ENCODE data around the gene CDKAL1. TPM values are rescaled to one million over a fixed set of nuclear protein-coding genes. Genes with fewer than 3 reads are reported as not detected.

CDKAL1 gene
- total RNA-seq, 1 donor from 2014 or later = 11.6 TPM

- intact Hi-C loops (cut with DNase I) = no loop called here
- ATAC-seq = no peak
- DNase-seq (ENCODE audit: missing footprints) = no peak
Observed at GRCh38 chr6:20657274-20657800, 123.1 kb downstream of the CDKAL1 start.

GRCh38 chr6:20658053-20658452 lies 123.8 kb downstream of the CDKAL1 start:
- no peak for DNase-seq (ENCODE audit: missing footprints)
- intact Hi-C loops (cut with DNase I) = no loop called here
- ATAC-seq = no peak

DNA sequence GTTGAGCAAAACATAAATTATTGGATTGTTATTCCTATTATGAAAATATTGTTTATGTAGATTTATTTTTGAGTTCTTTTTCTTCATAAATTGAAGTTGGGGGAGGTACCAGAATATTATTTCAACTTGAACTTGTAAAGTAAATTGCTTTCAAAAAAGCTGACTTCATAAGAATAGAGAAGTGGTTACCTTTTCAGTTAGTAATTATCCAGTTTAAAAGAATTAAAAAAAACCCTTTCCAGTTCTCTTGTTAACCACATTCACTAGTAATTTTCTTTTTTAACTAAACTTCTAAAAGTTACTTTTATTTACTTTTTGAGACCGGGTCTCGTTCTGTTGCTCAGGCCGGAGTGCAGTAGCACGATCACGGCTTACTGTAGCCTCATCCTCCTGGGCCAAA lies 124.3 kb downstream of the CDKAL1 start:
- ATAC-seq (no peak), DNase-seq (ENCODE audit: missing footprints) (no peak)
- intact Hi-C loops (cut with DNase I) = no loop called here

GRCh38 chr6:20660534-20660933 lies 126.3 kb downstream of the CDKAL1 start:
- DNase-seq (ENCODE audit: missing footprints) = no peak
- no peak for ATAC-seq

DNA sequence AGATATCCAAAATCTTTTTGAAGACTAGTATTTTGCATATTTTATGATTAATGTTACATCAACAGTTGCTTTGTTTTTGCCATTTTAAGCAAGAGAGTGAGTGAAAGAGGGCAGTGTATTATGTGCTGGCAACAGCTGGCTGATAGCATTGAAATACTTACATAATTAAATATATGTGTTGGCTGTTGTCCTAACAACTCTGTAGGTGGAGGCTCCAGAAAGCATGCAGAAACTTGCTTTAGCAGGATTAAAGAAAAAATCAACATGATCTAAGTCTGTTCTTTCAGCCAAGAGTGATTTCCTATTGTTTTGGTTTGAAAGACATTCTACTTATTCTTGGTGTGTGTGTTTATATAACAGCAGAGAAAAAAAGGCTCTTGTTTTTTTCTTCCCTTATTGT lies 127.5 kb downstream of the CDKAL1 start:
- intact Hi-C loops (cut with DNase I) = no loop called here
- ATAC-seq (no peak), DNase-seq (ENCODE audit: missing footprints) (no peak)

More at GRCh38 chr6:20660534-20660933, 126.3 kb downstream of the CDKAL1 start:
- intact Hi-C loops (cut with DNase I) = no loop called here

DNA sequence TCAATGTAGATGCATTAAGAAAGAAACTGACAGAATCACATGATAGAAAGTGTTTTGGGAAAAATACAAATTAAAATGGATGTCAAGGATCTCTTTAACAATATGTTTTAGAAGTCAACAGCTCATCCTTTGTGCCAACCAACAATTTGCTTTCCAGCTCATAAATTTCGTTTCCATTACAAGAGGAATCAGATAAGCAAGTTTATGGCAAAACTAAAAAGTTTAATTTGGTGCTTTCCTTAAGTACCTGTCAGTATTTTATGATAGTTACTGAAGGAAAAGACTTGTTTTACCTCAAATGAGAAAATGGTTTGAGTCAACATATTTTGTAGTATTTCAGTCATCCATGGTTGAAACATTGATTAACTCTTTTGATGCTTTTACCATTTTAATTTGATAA lies 130.0 kb downstream of the CDKAL1 start:
- DNase-seq (ENCODE audit: missing footprints) = no peak
- ATAC-seq = no peak
- intact Hi-C loops (cut with DNase I) = no loop called here

DNA sequence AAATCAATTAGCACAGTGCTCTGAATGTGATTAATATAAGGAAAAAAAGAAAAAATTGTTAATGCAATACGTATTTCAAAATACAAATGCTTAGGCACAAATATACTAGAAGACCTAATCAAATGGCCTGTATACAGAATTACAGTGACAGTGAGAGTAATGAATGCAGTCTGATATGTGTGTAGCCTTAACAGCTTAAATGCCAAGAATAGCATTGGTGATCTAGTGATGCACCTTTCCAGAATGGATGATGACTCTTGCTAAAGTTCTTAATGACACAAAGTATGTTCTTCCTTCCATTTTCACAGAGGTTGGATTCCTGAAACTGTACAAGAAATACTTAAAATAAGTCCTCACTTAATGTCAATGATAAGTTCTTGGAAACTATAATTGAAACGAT lies 131.0 kb downstream of the CDKAL1 start:
- intact Hi-C loops (cut with DNase I) = no loop called here
- ATAC-seq = no peak
- DNase-seq (ENCODE audit: missing footprints) = no peak

- DNase-seq (ENCODE audit: missing footprints) (no peak), ATAC-seq (no peak)
- intact Hi-C loops (cut with DNase I) = no loop called here
Observed at GRCh38 chr6:20669571-20670314, 135.5 kb downstream of the CDKAL1 start.

DNA sequence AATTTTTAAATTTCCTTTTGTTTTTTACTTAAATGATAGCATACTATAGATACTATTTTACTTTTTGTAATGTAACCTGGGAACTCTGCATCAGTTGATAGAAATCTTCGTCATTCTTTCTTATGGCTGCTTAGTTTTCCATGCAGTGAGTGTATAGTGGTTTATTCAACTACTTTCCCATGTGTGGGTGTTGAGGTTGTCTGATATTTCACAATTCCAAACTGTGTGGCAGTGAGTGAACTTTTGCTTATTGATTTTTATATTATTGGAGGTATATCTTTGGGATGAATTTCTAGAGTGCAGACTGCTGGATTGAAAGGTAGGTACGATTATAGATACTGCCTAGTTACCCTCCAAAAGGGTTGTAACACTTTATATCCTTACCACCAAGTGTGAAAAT lies 136.5 kb downstream of the CDKAL1 start:
- ATAC-seq = no peak
- intact Hi-C loops (cut with DNase I) = no loop called here

DNA sequence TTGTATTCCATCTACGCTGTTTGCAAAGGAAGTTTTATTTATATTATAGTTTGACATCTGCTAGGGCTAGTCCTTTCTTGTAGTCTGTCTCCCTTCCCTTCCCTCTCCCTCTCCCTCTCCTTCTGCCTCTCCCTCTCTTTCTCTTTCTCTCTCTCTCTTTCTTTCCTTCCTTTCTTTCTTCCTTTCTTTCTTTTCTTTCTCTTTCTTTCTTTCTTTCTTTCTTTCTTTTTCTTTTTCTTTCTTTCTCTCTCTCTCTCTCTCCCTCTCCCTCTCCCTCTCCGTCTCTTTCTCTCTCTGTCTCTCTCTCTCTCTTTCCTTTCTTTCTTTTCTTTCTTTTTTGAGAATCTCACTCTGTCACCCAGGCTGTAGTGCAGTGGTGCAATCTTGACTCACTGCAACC lies 137.8 kb downstream of the CDKAL1 start:
- intact Hi-C loops (cut with DNase I) = loop anchor here (2.0 kb wide), 1 partner anchor 43 kb away; no protein-coding TSS in a partner anchor
- DNase-seq (ENCODE audit: missing footprints) = no peak
- no peak for ATAC-seq

More for the DNA sequence above, 136.5 kb downstream of the CDKAL1 start:
- DNase-seq (ENCODE audit: missing footprints) = no peak

DNA sequence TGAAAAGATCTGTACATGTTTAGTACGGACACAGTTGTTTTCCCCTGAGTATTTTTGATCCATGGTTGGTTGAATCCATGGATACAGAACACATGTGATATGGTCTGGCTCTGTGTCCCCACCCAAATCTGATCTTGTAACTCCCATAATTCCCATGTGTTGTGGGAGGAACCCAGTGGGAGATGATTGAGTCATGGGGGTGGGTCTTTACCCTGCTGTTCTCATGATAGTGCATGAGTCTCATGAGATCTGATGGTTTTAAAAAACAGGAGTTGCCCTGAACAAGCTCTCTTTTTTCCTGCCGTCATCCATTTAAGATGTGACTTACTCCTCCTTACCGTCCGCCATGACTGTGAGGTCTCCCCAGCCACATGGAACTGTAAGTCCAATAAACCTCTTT lies 139.2 kb downstream of the CDKAL1 start:
- ATAC-seq (no peak), DNase-seq (ENCODE audit: missing footprints) (no peak)
- intact Hi-C loops (cut with DNase I) = loop anchor here (2.0 kb wide), 1 partner anchor 45 kb away; no protein-coding TSS in a partner anchor

GRCh38 chr6:20674664-20675063 lies 140.4 kb downstream of the CDKAL1 start:
- ATAC-seq (no peak), DNase-seq (ENCODE audit: missing footprints) (no peak)
- intact Hi-C loops (cut with DNase I) = no loop called here

DNA sequence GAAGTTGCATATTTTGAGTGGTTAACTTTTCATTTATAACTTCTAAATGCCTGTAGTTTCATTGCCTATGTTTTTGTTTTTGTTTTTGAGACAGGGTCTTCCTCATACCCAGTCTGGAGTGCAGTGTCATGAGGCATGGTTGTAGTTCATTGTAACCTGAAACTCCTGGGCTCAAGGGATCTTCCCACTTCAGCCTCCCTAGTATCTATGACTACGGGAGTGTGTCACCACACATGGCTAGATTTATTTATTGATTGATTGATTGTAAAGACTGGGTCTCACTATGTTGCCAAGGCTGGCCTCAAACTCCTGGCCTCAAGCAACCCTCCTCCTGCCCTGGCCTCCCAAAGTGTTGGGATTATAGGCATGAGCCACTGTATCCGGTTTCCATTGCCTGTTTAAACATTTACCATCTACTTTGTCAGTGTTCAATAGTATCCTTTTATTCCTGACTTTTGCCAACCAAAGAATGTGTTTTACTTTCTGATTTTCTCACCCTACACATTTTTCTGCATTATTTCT lies 144.6 kb downstream of the CDKAL1 start:
- intact Hi-C loops (cut with DNase I) = no loop called here
- no peak for DNase-seq (ENCODE audit: missing footprints)
- no peak for ATAC-seq

DNA sequence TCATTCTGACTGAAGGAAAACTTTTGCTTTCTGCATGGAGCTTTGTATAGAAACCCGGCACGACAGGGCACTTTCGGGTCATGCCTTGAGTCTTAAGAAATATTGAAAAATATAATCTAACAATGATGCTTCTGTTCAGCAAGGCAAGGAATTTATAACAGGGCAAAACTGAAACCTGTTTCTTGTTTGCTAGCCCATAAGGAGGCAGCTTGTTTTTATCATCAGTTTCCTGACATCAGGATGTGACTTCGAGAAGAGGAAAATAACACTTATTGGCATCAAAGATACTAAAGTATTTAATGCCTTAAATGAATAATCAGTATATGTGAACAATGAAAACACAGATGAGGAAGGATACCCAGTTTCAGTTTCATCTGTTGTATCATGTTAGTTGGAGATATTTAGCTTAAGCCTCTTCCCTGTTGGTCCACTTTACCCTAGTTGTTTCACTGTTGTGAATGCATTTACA lies 146.5 kb downstream of the CDKAL1 start:
- intact Hi-C loops (cut with DNase I) = no loop called here
- no peak for DNase-seq (ENCODE audit: missing footprints)
- no peak for ATAC-seq

- intact Hi-C loops (cut with DNase I) = no loop called here
Observed at GRCh38 chr6:20681243-20681684, 147.0 kb downstream of the CDKAL1 start.

DNA sequence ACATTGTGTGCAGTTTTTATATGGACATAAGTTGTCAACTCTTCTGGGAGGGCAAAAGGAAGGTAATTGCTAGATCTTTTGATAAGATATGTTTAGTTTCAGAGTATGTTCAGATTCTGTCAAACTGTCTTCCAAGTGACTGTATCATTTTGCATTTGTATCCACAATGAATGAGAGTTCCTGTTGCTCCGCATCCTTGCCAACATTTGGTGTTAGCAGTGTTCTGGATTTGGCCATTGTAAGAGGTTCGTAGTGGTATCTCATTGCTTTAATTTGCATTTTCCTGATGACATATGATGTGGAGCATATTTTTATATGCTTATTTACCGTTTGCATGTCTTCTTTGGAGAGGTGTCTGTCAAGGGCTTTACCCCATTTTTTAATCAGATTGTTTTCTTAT lies 150.2 kb downstream of the CDKAL1 start:
- no peak for DNase-seq (ENCODE audit: missing footprints)
- intact Hi-C loops (cut with DNase I) = no loop called here
- no peak for ATAC-seq

More at GRCh38 chr6:20681243-20681684, 147.0 kb downstream of the CDKAL1 start:
- no peak for DNase-seq (ENCODE audit: missing footprints)
- no peak for ATAC-seq

- ATAC-seq = no peak
- intact Hi-C loops (cut with DNase I) = no loop called here
- DNase-seq (ENCODE audit: missing footprints) = no peak
Observed at GRCh38 chr6:20686142-20686541, 151.9 kb downstream of the CDKAL1 start.

DNA sequence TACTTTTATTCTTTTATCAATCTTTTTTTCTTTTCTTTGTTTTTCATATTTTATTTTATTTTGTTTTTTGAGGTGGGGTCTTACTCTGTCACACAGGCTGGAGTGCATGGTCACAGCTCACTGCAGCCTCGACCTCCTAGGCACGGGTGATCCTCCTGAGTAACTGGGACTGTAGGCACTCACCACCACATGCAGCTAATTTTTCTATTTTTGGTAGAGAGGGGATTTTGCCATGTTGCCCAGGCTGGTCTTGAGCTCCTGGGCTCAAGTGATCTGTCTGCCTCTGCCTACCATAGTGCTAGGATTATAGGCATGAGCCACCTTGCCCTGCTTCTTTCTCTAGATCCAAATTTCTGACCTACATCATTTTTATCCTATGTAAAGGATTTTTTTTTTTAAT lies 153.2 kb downstream of the CDKAL1 start:
- intact Hi-C loops (cut with DNase I) = no loop called here
- DNase-seq (ENCODE audit: missing footprints) (no peak), ATAC-seq (no peak)

GRCh38 chr6:20688710-20689500 lies 154.6 kb downstream of the CDKAL1 start:
- ATAC-seq (no peak), DNase-seq (ENCODE audit: missing footprints) (no peak)
- intact Hi-C loops (cut with DNase I) = no loop called here

Data from Right ventricle myocardium inferior (tissue), 1 donor.